ENCODE data around the gene DIDO1.

DIDO1 gene

GRCh38 chr20:62872862-62873261 lies 53.4 kb downstream of the DIDO1 start:
- Histone ChIP-seq H3K79me1 (replicated peaks; ENCODE audit: low read length, poor library complexity, severe bottlenecking) (no peaks in the 10 kb centered on the region), H2BK15ac (ENCODE audit: low read depth, poor library complexity, severe bottlenecking) (no peak overlapping the region)
- 97% methylated on average over 6 of the region's 6 CpGs for WGBS

GRCh38 chr20:62872184-62872847 lies 54.0 kb downstream of the DIDO1 start:
- WGBS: 96% methylated on average over 18 of the region's 18 CpGs
- Histone ChIP-seq H2BK12ac (ENCODE audit: low read length in 2 of 2) (no peak overlapping the region), H2BK15ac (ENCODE audit: low read depth, poor library complexity, severe bottlenecking) (no peak overlapping the region)

More at GRCh38 chr20:62872862-62873261, 53.4 kb downstream of the DIDO1 start:
- H2BK120ac ChIP-seq (ENCODE audit: low read depth, low read length): no peak overlapping the region
- DNase-seq: no peak
- H2AFZ ChIP-seq (ENCODE audit: low read depth, low read length): no peak overlapping the region
- H3K4me2 ChIP-seq (ENCODE audit: low read length, poor library complexity, severe bottlenecking): no peak overlapping the region
- no peak overlapping the region for H3K14ac ChIP-seq (ENCODE audit: low read length in 2 of 2)
- no peaks in the 10 kb centered on the region for H3K9me3 ChIP-seq (ENCODE audit: control insufficient read depth, low read length)
- H3K36me3 ChIP-seq (ENCODE audit: control insufficient read depth in 1 of 2, insufficient read depth in 2 of 2, low read depth in 1 of 2, low read length in 2 of 2): peaks cover 0 to 9% of the 10 kb centered on the region in 2 experiments
- no peak overlapping the region for H4K8ac ChIP-seq (ENCODE audit: low read length)
- H3K18ac ChIP-seq (ENCODE audit: low read depth in 1 of 2, low read length in 2 of 2): no peak overlapping the region
- H3K4ac ChIP-seq (ENCODE audit: low read depth in 1 of 2, low read length in 2 of 2): no peak overlapping the region
- H2BK12ac ChIP-seq (ENCODE audit: low read length in 2 of 2): peak overlapping the region in 1 of 2 experiments; percentile 46
- no peak overlapping the region for H2BK5ac ChIP-seq (ENCODE audit: low read depth, low read length, poor library complexity, severe bottlenecking)
- no peak overlapping the region for H2AK5ac ChIP-seq (ENCODE audit: low read length, severe bottlenecking)
- no peaks in the 10 kb centered on the region for H3K27me3 ChIP-seq (ENCODE audit: control insufficient read depth in 1 of 2, insufficient read depth in 1 of 2, low read length in 2 of 2)
- H3K4me1 ChIP-seq (ENCODE audit: control insufficient read depth, insufficient read depth, low read depth, low read length): peaks cover 16% of the 10 kb centered on the region
- H3K9ac ChIP-seq (ENCODE audit: low read length): no peak overlapping the region
- no peak overlapping the region for H3K4me3 ChIP-seq (ENCODE audit: insufficient read depth in 1 of 2, low read depth in 1 of 2, low read length in 2 of 2)
- H4K91ac ChIP-seq (ENCODE audit: low read length): no peak overlapping the region
- H3K27ac ChIP-seq (ENCODE audit: low read length, poor library complexity, severe bottlenecking): no peak overlapping the region
- H3K23ac ChIP-seq (ENCODE audit: low read length in 2 of 2): no peak overlapping the region

GRCh38 chr20:62864207-62864606 lies 62.1 kb downstream of the DIDO1 start:
- DNase-seq: no peak
- no peak overlapping the region for H3K4ac ChIP-seq (ENCODE audit: low read depth in 1 of 2, low read length in 2 of 2)
- H3K36me3 ChIP-seq (ENCODE audit: control insufficient read depth in 1 of 2, insufficient read depth in 2 of 2, low read depth in 1 of 2, low read length in 2 of 2): no peaks in the 10 kb centered on the region
- no peak overlapping the region for H3K27ac ChIP-seq (ENCODE audit: low read length, poor library complexity, severe bottlenecking)
- H3K4me3 ChIP-seq (ENCODE audit: insufficient read depth in 1 of 2, low read depth in 1 of 2, low read length in 2 of 2): no peak overlapping the region
- H4K8ac ChIP-seq (ENCODE audit: low read length): no peak overlapping the region
- H2BK12ac ChIP-seq (ENCODE audit: low read length in 2 of 2): no peak overlapping the region
- no peak overlapping the region for H3K23ac ChIP-seq (ENCODE audit: low read length in 2 of 2)
- H3K4me2 ChIP-seq (ENCODE audit: low read length, poor library complexity, severe bottlenecking): no peak overlapping the region
- H2BK5ac ChIP-seq (ENCODE audit: low read depth, low read length, poor library complexity, severe bottlenecking): no peak overlapping the region
- peaks cover 7% of the 10 kb centered on the region for H3K79me1 ChIP-seq (replicated peaks; ENCODE audit: low read length, poor library complexity, severe bottlenecking)
- no peak overlapping the region for H3K18ac ChIP-seq (ENCODE audit: low read depth in 1 of 2, low read length in 2 of 2)
- no peaks in the 10 kb centered on the region for H3K27me3 ChIP-seq (ENCODE audit: control insufficient read depth in 1 of 2, insufficient read depth in 1 of 2, low read length in 2 of 2)
- 98% methylated on average over 4 of the region's 7 CpGs for WGBS
- H2AK5ac ChIP-seq (ENCODE audit: low read length, severe bottlenecking): no peak overlapping the region
- H2BK15ac ChIP-seq (ENCODE audit: low read depth, poor library complexity, severe bottlenecking): no peak overlapping the region
- no peak overlapping the region for H3K14ac ChIP-seq (ENCODE audit: low read length in 2 of 2)
- no peaks in the 10 kb centered on the region for H3K9me3 ChIP-seq (ENCODE audit: control insufficient read depth, low read length)
- no peak overlapping the region for H2AFZ ChIP-seq (ENCODE audit: low read depth, low read length)
- H2BK120ac ChIP-seq (ENCODE audit: low read depth, low read length): no peak overlapping the region
- no peak overlapping the region for H4K91ac ChIP-seq (ENCODE audit: low read length)
- peaks cover 16% of the 10 kb centered on the region for H3K4me1 ChIP-seq (ENCODE audit: control insufficient read depth, insufficient read depth, low read depth, low read length)
- H3K9ac ChIP-seq (ENCODE audit: low read length): no peak overlapping the region

More at GRCh38 chr20:62872184-62872847, 54.0 kb downstream of the DIDO1 start:
- Histone ChIP-seq H4K8ac (ENCODE audit: low read length) (no peak overlapping the region), H3K4me1 (ENCODE audit: control insufficient read depth, insufficient read depth, low read depth, low read length) (peaks cover 14% of the 10 kb centered on the region), H2AFZ (ENCODE audit: low read depth, low read length) (no peak overlapping the region), H4K91ac (ENCODE audit: low read length) (no peak overlapping the region), H3K9ac (ENCODE audit: low read length) (no peak overlapping the region), H2BK120ac (ENCODE audit: low read depth, low read length) (no peak overlapping the region), H2BK5ac (ENCODE audit: low read depth, low read length, poor library complexity, severe bottlenecking) (no peak overlapping the region), H3K27ac (ENCODE audit: low read length, poor library complexity, severe bottlenecking) (no peak overlapping the region), H3K4me3 (ENCODE audit: insufficient read depth in 1 of 2, low read depth in 1 of 2, low read length in 2 of 2) (no peak overlapping the region), H3K27me3 (ENCODE audit: control insufficient read depth in 1 of 2, insufficient read depth in 1 of 2, low read length in 2 of 2) (no peaks in the 10 kb centered on the region), H3K36me3 (ENCODE audit: control insufficient read depth in 1 of 2, insufficient read depth in 2 of 2, low read depth in 1 of 2, low read length in 2 of 2) (peaks cover 0 to 8% of the 10 kb centered on the region in 2 experiments), H3K18ac (ENCODE audit: low read depth in 1 of 2, low read length in 2 of 2) (no peak overlapping the region), H3K14ac (ENCODE audit: low read length in 2 of 2) (peak overlapping the region in 1 of 2 experiments; percentile 5), H3K4ac (ENCODE audit: low read depth in 1 of 2, low read length in 2 of 2) (no peak overlapping the region), H3K79me1 (replicated peaks; ENCODE audit: low read length, poor library complexity, severe bottlenecking) (no peaks in the 10 kb centered on the region), H3K4me2 (ENCODE audit: low read length, poor library complexity, severe bottlenecking) (no peak overlapping the region), H3K23ac (ENCODE audit: low read length in 2 of 2) (no peak overlapping the region), H2AK5ac (ENCODE audit: low read length, severe bottlenecking) (no peak overlapping the region), H3K9me3 (ENCODE audit: control insufficient read depth, low read length) (no peaks in the 10 kb centered on the region)
- DNase-seq: no peak

- Histone ChIP-seq H3K27me3 (ENCODE audit: control insufficient read depth in 1 of 2, insufficient read depth in 1 of 2, low read length in 2 of 2) (no peaks in the 10 kb centered on the region), H2BK15ac (ENCODE audit: low read depth, poor library complexity, severe bottlenecking) (peak within 1 kb of the TSS; percentile 80), H3K4me1 (ENCODE audit: control insufficient read depth, insufficient read depth, low read depth, low read length) (peaks cover 25% of the 10 kb centered on the region), H3K14ac (ENCODE audit: low read length in 2 of 2) (peak within 1 kb of the TSS in 1 of 2 experiments; percentile 68), H2BK120ac (ENCODE audit: low read depth, low read length) (peak within 1 kb of the TSS; percentile 61), H3K4me2 (ENCODE audit: low read length, poor library complexity, severe bottlenecking) (peak within 1 kb of the TSS; percentile 95), H2AFZ (ENCODE audit: low read depth, low read length) (peak within 1 kb of the TSS; percentile 30), H3K36me3 (ENCODE audit: control insufficient read depth in 1 of 2, insufficient read depth in 2 of 2, low read depth in 1 of 2, low read length in 2 of 2) (peaks cover 8 to 13% of the 10 kb centered on the region in 2 experiments), H3K23ac (ENCODE audit: low read length in 2 of 2) (peak within 1 kb of the TSS in 1 of 2 experiments; percentile 100), H3K79me1 (replicated peaks; ENCODE audit: low read length, poor library complexity, severe bottlenecking) (peaks cover 18% of the 10 kb centered on the region), H4K91ac (ENCODE audit: low read length) (peak within 1 kb of the TSS; percentile 92), H3K9ac (ENCODE audit: low read length) (peak within 1 kb of the TSS; percentile 70), H3K18ac (ENCODE audit: low read depth in 1 of 2, low read length in 2 of 2) (peak within 1 kb of the TSS; percentile 94 to 98), H2BK5ac (ENCODE audit: low read depth, low read length, poor library complexity, severe bottlenecking) (peak within 1 kb of the TSS; percentile 31), H2AK5ac (ENCODE audit: low read length, severe bottlenecking) (no peak within 1 kb of the TSS), H2BK12ac (ENCODE audit: low read length in 2 of 2) (peak within 1 kb of the TSS; percentile 29 to 75), H3K27ac (ENCODE audit: low read length, poor library complexity, severe bottlenecking) (no peak within 1 kb of the TSS), H3K4me3 (ENCODE audit: insufficient read depth in 1 of 2, low read depth in 1 of 2, low read length in 2 of 2) (peak within 1 kb of the TSS; percentile 72 to 85), H3K9me3 (ENCODE audit: control insufficient read depth, low read length) (no peaks in the 10 kb centered on the region), H4K8ac (ENCODE audit: low read length) (peak within 1 kb of the TSS; percentile 96), H3K4ac (ENCODE audit: low read depth in 1 of 2, low read length in 2 of 2) (peak within 1 kb of the TSS in 1 of 2 experiments; percentile 89)
- WGBS: 22% methylated on average over 31 of the region's 70 CpGs
- DNase-seq: peak; percentile 77
Observed at GRCh38 chr20:62861726-62862336, 64.5 kb downstream of the DIDO1 start, which contains the start of gene TCFL5. Gene TCFL5, minus strand, starts transcription at chr20:62861822. Its CDS starts 152 bp downstream, at chr20:62861670.
